Measurements from ENCODE around the gene C1orf87.
A peak's percentile ranks its signal among the peaks of the same experiment; 100 is the strongest.

C1orf87 gene

GRCh38 chr1:59952065-59952464, 121.5 kb downstream of the C1orf87 start (continued):
- no peak for TF ChIP-seq ZNF768 (tag by site-specific recombination; IDR thresholded peaks at IDR 0.05)

- ChIA-PET CTCF (interaction anchor here (0.6 to 5.1 kb wide), 10 partner anchors 12 to 818 kb away, joined by 3 to 48 read pairs (median 4); no protein-coding TSS in a partner anchor), POLR2A (no interaction called here)
- no peak overlapping the region for H3K4me3 ChIP-seq (ENCODE audit: low read depth, low read length)
- no peaks in the 10 kb centered on the region for H3K4me1 ChIP-seq (ENCODE audit: control insufficient read depth, insufficient read depth, low read length)
- H3K36me3 ChIP-seq (ENCODE audit: control insufficient read depth in 2 of 2, insufficient read depth in 1 of 2, low read length in 2 of 2): no peaks in the 10 kb centered on the region
- TF ChIP-seq ZNF248 (tag by site-specific recombination; IDR thresholded peaks at IDR 0.05) (no peak), ZNF121 (tag by site-specific recombination; IDR thresholded peaks at IDR 0.05) (no peak), ZNF837 (tag by site-specific recombination; IDR thresholded peaks at IDR 0.05) (no peak)
- no peak overlapping the region for H3K27ac ChIP-seq (ENCODE audit: extremely low read depth, low read depth, low read length)
- H3K9me3 ChIP-seq (ENCODE audit: control insufficient read depth, insufficient read depth, low read depth, low read length): no peaks in the 10 kb centered on the region
Measured at GRCh38 chr1:59949648-59950047, 123.9 kb downstream of the C1orf87 start.

GRCh38 chr1:59948990-59949389, 124.6 kb downstream of the C1orf87 start:
- no peaks in the 10 kb centered on the region for H3K9me3 ChIP-seq (ENCODE audit: control insufficient read depth, insufficient read depth, low read depth, low read length)
- TF ChIP-seq OSR2 (tag by site-specific recombination; IDR thresholded peaks at IDR 0.05) (no peak), ZNF792 (tag by site-specific recombination; IDR thresholded peaks at IDR 0.05) (no peak), ZNF112 (tag by site-specific recombination; IDR thresholded peaks at IDR 0.05) (no peak)
- no peaks in the 10 kb centered on the region for H3K4me1 ChIP-seq (ENCODE audit: control insufficient read depth, insufficient read depth, low read length)
- ChIA-PET CTCF (interaction anchor here (0.6 to 5.1 kb wide), 9 partner anchors 12 to 1638 kb away, joined by 3 to 48 read pairs (median 3); no protein-coding TSS in a partner anchor), POLR2A (no interaction called here)
- no peak overlapping the region for H3K4me3 ChIP-seq (ENCODE audit: low read depth, low read length)
- no peaks in the 10 kb centered on the region for H3K36me3 ChIP-seq (ENCODE audit: control insufficient read depth in 2 of 2, insufficient read depth in 1 of 2, low read length in 2 of 2)
- H3K27ac ChIP-seq (ENCODE audit: extremely low read depth, low read depth, low read length): no peak overlapping the region

- Histone ChIP-seq H3K9me3 (ENCODE audit: control insufficient read depth, insufficient read depth, low read depth, low read length) (no peaks in the 10 kb centered on the region), H3K4me3 (ENCODE audit: low read depth, low read length) (no peak overlapping the region), H3K4me1 (ENCODE audit: control insufficient read depth, insufficient read depth, low read length) (no peaks in the 10 kb centered on the region), H3K36me3 (ENCODE audit: control insufficient read depth in 2 of 2, insufficient read depth in 1 of 2, low read length in 2 of 2) (no peaks in the 10 kb centered on the region), H3K27ac (ENCODE audit: extremely low read depth, low read depth, low read length) (no peak overlapping the region)
- ChIA-PET POLR2A (no interaction called here), CTCF (interaction anchor here (0.5 to 8.1 kb wide), 49 partner anchors 9 to 1362 kb away, joined by 3 to 177 read pairs (median 4); no protein-coding TSS in a partner anchor)
- no peak for TF ChIP-seq ZNF416 (tag by site-specific recombination; IDR thresholded peaks at IDR 0.05)
- no peak for TF ChIP-seq ZNF112 (tag by site-specific recombination; IDR thresholded peaks at IDR 0.05)
- TF ChIP-seq ZSCAN30 (tag by site-specific recombination; IDR thresholded peaks at IDR 0.05): peak; percentile 34; the same call in 1 of the 2 replicates
- no peak for TF ChIP-seq MEIS1 (CRISPR knock-in tag; IDR thresholded peaks at IDR 0.05; ENCODE audit: borderline replicate concordance)
- no peak for TF ChIP-seq ZNF670 (tag by site-specific recombination; IDR thresholded peaks at IDR 0.05; ENCODE audit: low read depth)
- TF ChIP-seq ZNF335 (tag by site-specific recombination; conservative IDR thresholded peaks at IDR 0.05): peak; percentile 76
- no peak for TF ChIP-seq GLI4 (tag by site-specific recombination; IDR thresholded peaks at IDR 0.05)
- TF ChIP-seq ZBTB49 (tag by site-specific recombination; IDR thresholded peaks at IDR 0.05; ENCODE audit: low read depth): no peak
- TF ChIP-seq ZNF391 (tag by site-specific recombination; IDR thresholded peaks at IDR 0.05; ENCODE audit: borderline replicate concordance, low read depth): no peak
- no peak for TF ChIP-seq KLF7 (tag by site-specific recombination; IDR thresholded peaks at IDR 0.05; ENCODE audit: borderline replicate concordance)
- TF ChIP-seq ZNF660 (tag by site-specific recombination; IDR thresholded peaks at IDR 0.05): peak; percentile 40; the same call in 1 of the 2 replicates
- TF ChIP-seq ZBTB44 (tag by site-specific recombination; IDR thresholded peaks at IDR 0.05): 0 out of 2 replicates have a peak, but pooled peaks have one; percentile 12
- TF ChIP-seq ZNF175 (tag by site-specific recombination; IDR thresholded peaks at IDR 0.05): no peak
- TF ChIP-seq ZNF426 (tag by site-specific recombination; IDR thresholded peaks at IDR 0.05): no peak
- no peak for TF ChIP-seq ZNF513 (tag by site-specific recombination; IDR thresholded peaks at IDR 0.05)
- no peak for TF ChIP-seq ZFP37 (tag by site-specific recombination; IDR thresholded peaks at IDR 0.05)
- TF ChIP-seq PRDM1 (tag by site-specific recombination; IDR thresholded peaks at IDR 0.05): 0 out of 2 replicates have a peak, but pooled peaks have one; percentile 20
- no peak for TF ChIP-seq ZNF701 (tag by site-specific recombination; IDR thresholded peaks at IDR 0.05)
Measured at GRCh38 chr1:59947047-59947938, 126.3 kb downstream of the C1orf87 start.

All from HEK293 (cell line).